Uterus (tissue), 2 donors: ENCODE measurements around the gene ALDH16A1.

Source experiments
- CTCF ChIP-seq, 4 experiments: fragments of 200-600 bp in 2 of 4; fragments of 450-650 bp in 2 of 4; sonication (generic) in 2 of 4; IDR thresholded peaks; one replicate each; pipeline ENCODE4 v1.5.1; 2016 to 2019; ENCODE audit warnings: antibody characterized with exemption in 4 of 4, mild to moderate bottlenecking in 2 of 4, moderate library complexity in 1 of 4
- POLR2A ChIP-seq, 2 donors: fragments of 450-650 bp; IDR thresholded peaks; one replicate each; pipeline ENCODE4 v1.6.1; 2016; ENCODE audit warnings: antibody characterized with exemption in 2 of 2, mild to moderate bottlenecking in 1 of 2, moderate library complexity in 1 of 2

GRCh38 chr19:49475191-49475917 is 22.3 kb downstream of the ALDH16A1 start:
- TF ChIP-seq POLR2A (IDR thresholded peaks at IDR 0.05) (no peak), CTCF (IDR thresholded peaks at IDR 0.05) (no peak)
